Left lung (tissue), 10 donors: ENCODE measurements around the gene CATSPERB. TPM values are rescaled to one million over a fixed set of nuclear protein-coding genes. Genes with fewer than 3 reads are reported as not detected.

ENCODE experiments used
- ATAC-seq: fragments of 200-7000 bp; cut with Tn5 transposase; one replicate; pipeline ENCODE4 v1.9.1; 2020; ENCODE audit warnings: moderate library complexity
- DNase-seq, 4 donors: peaks; one replicate each; pipeline ENCODE4 v3.0.0-alpha.2; 2013 to 2020
- H3K27ac ChIP-seq, 2 donors: fragments of 200-600 bp; sonication (generic) in 1 of 2; one replicate each; pipeline versions ENCODE4 v1.5.0 to v1.8.0; 2020 to 2021
- H3K27me3 ChIP-seq, 2 donors: fragments of 200-600 bp; sonication (generic) in 1 of 2; one replicate each; pipeline versions ENCODE4 v1.5.0 to v1.8.0; 2020 to 2021
- H3K36me3 ChIP-seq, 2 donors: fragments of 200-600 bp; sonication (generic) in 1 of 2; one replicate each; pipeline versions ENCODE4 v1.5.0 to v1.8.0; 2020 to 2021
- H3K4me1 ChIP-seq, 2 donors: fragments of 200-600 bp; one replicate each; pipeline ENCODE4 v1.8.0; 2021
- H3K4me3 ChIP-seq, 2 donors: fragments of 200-600 bp; sonication (generic) in 1 of 2; one replicate each; pipeline versions ENCODE4 v1.5.0 to v1.8.0; 2020 to 2021; ENCODE audit warnings: mild to moderate bottlenecking in 1 of 2
- H3K9me3 ChIP-seq, 2 donors: fragments of 200-600 bp; sonication (generic) in 1 of 2; one replicate each; pipeline versions ENCODE4 v1.5.0 to v1.8.0; 2020 to 2021
- CTCF ChIP-seq, 2 donors: fragments of 200-600 bp; sonication (generic) in 1 of 2; IDR thresholded peaks; one replicate each; pipeline versions ENCODE4 v1.5.0 to v1.8.0; 2021; ENCODE audit warnings: antibody characterized with exemption in 2 of 2
- intact Hi-C, 2 donors: fragments of 100-400 bp; cut with DNase I; formaldehyde crosslinking; loops; one replicate each; pipeline versions ENCODE4 v1.11.2 to v1.14.2; 2022
- polyA plus RNA-seq, 6 donors: library from polyadenylated mRNA; unstranded; fragments of 120-200 nt; gene quantifications; one replicate each; pipeline ENCODE4 v1.2.1, GENCODE V29; 2013; ENCODE audit not compliant: insufficient read length in 6 of 6
- total RNA-seq, 2 donors: library from RNA; stranded (reverse); fragmentation: NEBNext Ultra II Directional; extraction: Animal tissue kit (Norgen Biotek cat#: 25700); gene quantifications; one replicate each; pipeline ENCODE4 v1.2.1, GENCODE V29; 2021
- donor health status: DM: no; HTN: yes; CAD: no.
- donor health status: DM: no; HTN: no; CAD: no.

The CATSPERB gene
- total and polyA plus RNA-seq, 8 donors: 0.83 to 3.6 (median 1.6) TPM

DNA sequence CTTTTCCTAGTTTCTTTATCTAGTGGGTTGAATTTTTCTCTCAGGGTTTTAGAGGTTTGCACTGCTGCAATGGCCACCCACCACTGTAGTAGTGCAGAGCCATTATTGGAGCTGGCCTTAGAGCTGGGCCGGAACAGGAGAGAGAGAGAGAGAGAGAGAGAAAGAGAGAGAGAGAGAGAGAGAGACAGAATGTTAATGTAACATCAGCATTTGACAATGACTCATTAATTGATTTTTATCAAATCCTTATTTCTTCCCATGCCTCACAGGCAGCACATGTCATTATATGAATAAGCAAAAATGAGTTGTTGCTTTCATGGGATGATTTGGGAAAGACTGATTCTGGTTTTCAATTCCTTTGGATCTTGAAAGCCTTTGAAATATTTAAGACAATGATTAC, 145.5 kb downstream of the CATSPERB start:
- no peak for TF ChIP-seq CTCF (IDR thresholded peaks at IDR 0.05)
- intact Hi-C loops: no loop called here
- Histone ChIP-seq H3K4me1 (no peaks in the 10 kb centered on the region), H3K27me3 (no peaks in the 10 kb centered on the region), H3K36me3 (no peaks in the 10 kb centered on the region), H3K27ac (no peak overlapping the region), H3K9me3 (peaks cover 0 to 10% of the 10 kb centered on the region in 2 donors), H3K4me3 (no peak overlapping the region)
- ATAC-seq: no peak
- DNase-seq: no peak

DNA sequence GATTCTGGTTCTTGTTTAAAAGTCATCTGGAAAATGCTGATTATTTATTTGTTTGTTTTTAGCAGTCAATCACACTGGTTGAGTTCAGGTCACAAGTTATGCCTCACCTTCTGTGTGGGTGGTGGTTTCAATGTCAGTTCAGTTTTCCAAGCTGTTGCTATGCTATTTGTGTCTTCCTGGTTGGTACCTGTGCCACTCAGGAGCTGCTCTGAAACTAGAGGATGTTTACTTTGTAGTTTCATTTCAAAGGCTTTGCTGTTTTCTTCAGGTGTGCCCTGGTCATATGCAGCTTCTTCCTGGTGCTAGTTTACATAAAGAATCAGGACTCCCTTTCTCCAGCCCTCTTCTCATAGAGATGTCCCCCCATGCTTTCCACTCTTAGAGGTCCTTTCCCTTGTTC, 146.0 kb downstream of the CATSPERB start:
- Histone ChIP-seq H3K27me3 (no peaks in the 10 kb centered on the region), H3K36me3 (no peaks in the 10 kb centered on the region), H3K9me3 (peaks cover 0 to 10% of the 10 kb centered on the region in 2 donors), H3K4me3 (no peak overlapping the region), H3K27ac (no peak overlapping the region), H3K4me1 (no peaks in the 10 kb centered on the region)
- DNase-seq: no peak
- intact Hi-C loops: no loop called here
- peak; percentile 59 for ATAC-seq
- no peak for TF ChIP-seq CTCF (IDR thresholded peaks at IDR 0.05)

GRCh38 chr14:91582761-91583160, 149.1 kb downstream of the CATSPERB start:
- Histone ChIP-seq H3K27ac (no peak overlapping the region), H3K4me1 (no peaks in the 10 kb centered on the region), H3K27me3 (no peaks in the 10 kb centered on the region), H3K9me3 (peaks cover 0 to 10% of the 10 kb centered on the region in 2 donors), H3K36me3 (no peaks in the 10 kb centered on the region), H3K4me3 (no peak overlapping the region)
- no peak for TF ChIP-seq CTCF (IDR thresholded peaks at IDR 0.05)
- DNase-seq: no peak
- ATAC-seq: no peak
- intact Hi-C loops: no loop called here

DNA sequence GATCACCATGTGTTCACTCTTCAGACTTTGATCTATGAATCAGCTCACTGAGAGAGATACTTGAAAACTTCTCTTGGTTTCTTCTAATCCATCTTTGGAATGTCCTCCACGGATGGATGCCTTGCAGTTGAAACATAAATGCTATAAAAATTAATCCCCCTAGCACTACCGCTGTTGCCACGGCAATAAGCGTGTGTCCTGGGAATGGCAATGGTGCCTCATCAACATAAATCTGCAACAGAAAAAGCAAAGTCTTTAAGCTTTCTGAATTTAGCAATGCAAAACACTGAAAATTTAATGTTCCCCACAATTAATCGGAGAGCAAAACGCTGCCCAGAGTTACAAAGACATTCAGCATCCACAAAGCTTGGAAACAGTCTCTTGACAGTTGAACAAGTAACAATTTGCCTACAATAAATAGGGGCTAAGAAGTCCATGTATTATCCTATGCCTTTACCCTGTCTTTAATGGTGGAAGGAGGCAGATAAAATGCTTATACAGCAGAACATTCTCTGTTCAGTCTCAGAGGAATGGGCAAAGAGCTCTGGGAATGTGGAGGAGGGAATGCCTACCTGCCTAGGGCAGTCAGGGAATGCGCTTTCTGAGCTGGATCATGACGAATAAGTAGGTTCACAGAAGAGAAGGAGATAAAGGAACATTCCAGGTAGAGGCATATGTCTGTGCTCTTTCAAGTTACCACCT, 150.9 kb downstream of the CATSPERB start:
- H3K27me3 ChIP-seq: peaks cover 0 to 3% of the 10 kb centered on the region in 2 donors
- DNase-seq (no peak), ATAC-seq (no peak)
- H3K27ac ChIP-seq: no peak overlapping the region
- H3K36me3 ChIP-seq: no peaks in the 10 kb centered on the region
- H3K4me3 ChIP-seq: no peak overlapping the region
- no peak for TF ChIP-seq CTCF (IDR thresholded peaks at IDR 0.05)
- intact Hi-C loops: no loop called here
- no peaks in the 10 kb centered on the region for H3K4me1 ChIP-seq
- H3K9me3 ChIP-seq: peaks cover 0 to 10% of the 10 kb centered on the region in 2 donors

- no peak for ATAC-seq
- H3K4me3 ChIP-seq: no peak overlapping the region
- intact Hi-C loops: no loop called here
- peaks cover 0 to 6% of the 10 kb centered on the region in 2 donors for H3K4me1 ChIP-seq
- no peaks in the 10 kb centered on the region for H3K36me3 ChIP-seq
- no peak for DNase-seq
- no peak overlapping the region for H3K27ac ChIP-seq
- TF ChIP-seq CTCF (IDR thresholded peaks at IDR 0.05): no peak
- no peaks in the 10 kb centered on the region for H3K9me3 ChIP-seq
- H3K27me3 ChIP-seq: peaks cover 0 to 35% of the 10 kb centered on the region in 2 donors
Measured at GRCh38 chr14:91577632-91578233, 154.2 kb downstream of the CATSPERB start.
